ENCODE results near the gene WDR36.

WDR36 gene

GRCh38 chr5:111126896-111127295, 34.7 kb downstream of the WDR36 start:
- Histone ChIP-seq H3K9me3 (replicated peaks; ENCODE audit: low read length) (no peaks in the 10 kb centered on the region), H3K4me1 (ENCODE audit: control insufficient read depth, insufficient read depth, low read length) (peaks cover 29% of the 10 kb centered on the region), H3K4me3 (ENCODE audit: low read length) (no peak overlapping the region), H3K27me3 (ENCODE audit: control insufficient read depth, insufficient read depth, low read length) (no peaks in the 10 kb centered on the region), H3K4me2 (ENCODE audit: low read length) (no peak overlapping the region), H3K36me3 (ENCODE audit: insufficient read depth, low read length) (peaks cover 43% of the 10 kb centered on the region), H3K9ac (ENCODE audit: low read depth, low read length) (no peak overlapping the region)

- H3K36me3 ChIP-seq (ENCODE audit: insufficient read depth, low read length) = peaks cover 36% of the 10 kb centered on the region
- H3K9me3 ChIP-seq (replicated peaks; ENCODE audit: low read length) = no peaks in the 10 kb centered on the region
Observed at GRCh38 chr5:111127453-111128195, 35.5 kb downstream of the WDR36 start.

GRCh38 chr5:111129938-111130337, 37.8 kb downstream of the WDR36 start:
- no peak overlapping the region for H3K4me2 ChIP-seq (ENCODE audit: low read length)
- peak overlapping the region; percentile 40 for H3K4me3 ChIP-seq (ENCODE audit: low read length)
- H3K9ac ChIP-seq (ENCODE audit: low read depth, low read length) = no peak overlapping the region
- peaks cover 27% of the 10 kb centered on the region for H3K36me3 ChIP-seq (ENCODE audit: insufficient read depth, low read length)
- H3K4me1 ChIP-seq (ENCODE audit: control insufficient read depth, insufficient read depth, low read length) = peaks cover 42% of the 10 kb centered on the region
- no peaks in the 10 kb centered on the region for H3K27me3 ChIP-seq (ENCODE audit: control insufficient read depth, insufficient read depth, low read length)
- H3K9me3 ChIP-seq (replicated peaks; ENCODE audit: low read length) = no peaks in the 10 kb centered on the region

More at GRCh38 chr5:111127453-111128195, 35.5 kb downstream of the WDR36 start:
- no peak overlapping the region for H3K4me2 ChIP-seq (ENCODE audit: low read length)
- H3K9ac ChIP-seq (ENCODE audit: low read depth, low read length) = no peak overlapping the region
- no peaks in the 10 kb centered on the region for H3K27me3 ChIP-seq (ENCODE audit: control insufficient read depth, insufficient read depth, low read length)
- H3K4me1 ChIP-seq (ENCODE audit: control insufficient read depth, insufficient read depth, low read length) = peaks cover 35% of the 10 kb centered on the region
- H3K4me3 ChIP-seq (ENCODE audit: low read length) = no peak overlapping the region

GRCh38 chr5:111131356-111131755, 39.2 kb downstream of the WDR36 start:
- H3K9ac ChIP-seq (ENCODE audit: low read depth, low read length) = no peak overlapping the region
- no peaks in the 10 kb centered on the region for H3K9me3 ChIP-seq (replicated peaks; ENCODE audit: low read length)
- no peak overlapping the region for H3K4me3 ChIP-seq (ENCODE audit: low read length)
- no peaks in the 10 kb centered on the region for H3K27me3 ChIP-seq (ENCODE audit: control insufficient read depth, insufficient read depth, low read length)
- peaks cover 50% of the 10 kb centered on the region for H3K4me1 ChIP-seq (ENCODE audit: control insufficient read depth, insufficient read depth, low read length)
- peaks cover 15% of the 10 kb centered on the region for H3K36me3 ChIP-seq (ENCODE audit: insufficient read depth, low read length)
- H3K4me2 ChIP-seq (ENCODE audit: low read length) = no peak overlapping the region

- peaks cover 10% of the 10 kb centered on the region for H3K36me3 ChIP-seq (ENCODE audit: insufficient read depth, low read length)
- no peaks in the 10 kb centered on the region for H3K27me3 ChIP-seq (ENCODE audit: control insufficient read depth, insufficient read depth, low read length)
- H3K9ac ChIP-seq (ENCODE audit: low read depth, low read length) = no peak overlapping the region
- no peak overlapping the region for H3K4me2 ChIP-seq (ENCODE audit: low read length)
- no peak overlapping the region for H3K4me3 ChIP-seq (ENCODE audit: low read length)
- H3K4me1 ChIP-seq (ENCODE audit: control insufficient read depth, insufficient read depth, low read length) = peaks cover 52% of the 10 kb centered on the region
- no peaks in the 10 kb centered on the region for H3K9me3 ChIP-seq (replicated peaks; ENCODE audit: low read length)
Observed at GRCh38 chr5:111132076-111132475, 39.9 kb downstream of the WDR36 start.

- no peaks in the 10 kb centered on the region for H3K9me3 ChIP-seq (replicated peaks; ENCODE audit: low read length)
- H3K36me3 ChIP-seq (ENCODE audit: insufficient read depth, low read length) = peaks cover 4% of the 10 kb centered on the region
- no peak overlapping the region for H3K4me2 ChIP-seq (ENCODE audit: low read length)
- no peak overlapping the region for H3K9ac ChIP-seq (ENCODE audit: low read depth, low read length)
- no peaks in the 10 kb centered on the region for H3K27me3 ChIP-seq (ENCODE audit: control insufficient read depth, insufficient read depth, low read length)
- peaks cover 52% of the 10 kb centered on the region for H3K4me1 ChIP-seq (ENCODE audit: control insufficient read depth, insufficient read depth, low read length)
- no peak overlapping the region for H3K4me3 ChIP-seq (ENCODE audit: low read length)
Observed at GRCh38 chr5:111132731-111133435, 40.7 kb downstream of the WDR36 start.

GRCh38 chr5:111133436-111133751, 41.2 kb downstream of the WDR36 start:
- Histone ChIP-seq H3K36me3 (ENCODE audit: insufficient read depth, low read length) (peaks cover 4% of the 10 kb centered on the region), H3K4me2 (ENCODE audit: low read length) (no peak overlapping the region), H3K27me3 (ENCODE audit: control insufficient read depth, insufficient read depth, low read length) (no peaks in the 10 kb centered on the region), H3K4me3 (ENCODE audit: low read length) (no peak overlapping the region), H3K4me1 (ENCODE audit: control insufficient read depth, insufficient read depth, low read length) (peaks cover 52% of the 10 kb centered on the region), H3K9ac (ENCODE audit: low read depth, low read length) (no peak overlapping the region), H3K9me3 (replicated peaks; ENCODE audit: low read length) (no peaks in the 10 kb centered on the region)

- no peaks in the 10 kb centered on the region for H3K9me3 ChIP-seq (replicated peaks; ENCODE audit: low read length)
- peaks cover 2% of the 10 kb centered on the region for H3K36me3 ChIP-seq (ENCODE audit: insufficient read depth, low read length)
- H3K9ac ChIP-seq (ENCODE audit: low read depth, low read length) = no peak overlapping the region
- no peak overlapping the region for H3K4me2 ChIP-seq (ENCODE audit: low read length)
- H3K4me3 ChIP-seq (ENCODE audit: low read length) = no peak overlapping the region
- peaks cover 49% of the 10 kb centered on the region for H3K4me1 ChIP-seq (ENCODE audit: control insufficient read depth, insufficient read depth, low read length)
- H3K27me3 ChIP-seq (ENCODE audit: control insufficient read depth, insufficient read depth, low read length) = no peaks in the 10 kb centered on the region
Observed at GRCh38 chr5:111134087-111134486, 41.9 kb downstream of the WDR36 start.

- H3K36me3 ChIP-seq (ENCODE audit: insufficient read depth, low read length) = no peaks in the 10 kb centered on the region
- peaks cover 42% of the 10 kb centered on the region for H3K4me1 ChIP-seq (ENCODE audit: control insufficient read depth, insufficient read depth, low read length)
- H3K27me3 ChIP-seq (ENCODE audit: control insufficient read depth, insufficient read depth, low read length) = no peaks in the 10 kb centered on the region
- H3K9me3 ChIP-seq (replicated peaks; ENCODE audit: low read length) = no peaks in the 10 kb centered on the region
- H3K9ac ChIP-seq (ENCODE audit: low read depth, low read length) = no peak overlapping the region
- no peak overlapping the region for H3K4me2 ChIP-seq (ENCODE audit: low read length)
- H3K4me3 ChIP-seq (ENCODE audit: low read length) = no peak overlapping the region
Observed at GRCh38 chr5:111134864-111135263, 42.7 kb downstream of the WDR36 start.

- no peaks in the 10 kb centered on the region for H3K36me3 ChIP-seq (ENCODE audit: insufficient read depth, low read length)
- no peak overlapping the region for H3K9ac ChIP-seq (ENCODE audit: low read depth, low read length)
- no peak overlapping the region for H3K4me2 ChIP-seq (ENCODE audit: low read length)
- peaks cover 38% of the 10 kb centered on the region for H3K4me1 ChIP-seq (ENCODE audit: control insufficient read depth, insufficient read depth, low read length)
- H3K4me3 ChIP-seq (ENCODE audit: low read length) = no peak overlapping the region
- no peaks in the 10 kb centered on the region for H3K9me3 ChIP-seq (replicated peaks; ENCODE audit: low read length)
- H3K27me3 ChIP-seq (ENCODE audit: control insufficient read depth, insufficient read depth, low read length) = no peaks in the 10 kb centered on the region
Observed at GRCh38 chr5:111135363-111135762, 43.2 kb downstream of the WDR36 start.

- Histone ChIP-seq H3K27me3 (ENCODE audit: control insufficient read depth, insufficient read depth, low read length) (no peaks in the 10 kb centered on the region), H3K9ac (ENCODE audit: low read depth, low read length) (no peak overlapping the region), H3K4me3 (ENCODE audit: low read length) (no peak overlapping the region), H3K36me3 (ENCODE audit: insufficient read depth, low read length) (no peaks in the 10 kb centered on the region), H3K4me2 (ENCODE audit: low read length) (peak overlapping the region; percentile 18), H3K9me3 (replicated peaks; ENCODE audit: low read length) (no peaks in the 10 kb centered on the region), H3K4me1 (ENCODE audit: control insufficient read depth, insufficient read depth, low read length) (peaks cover 32% of the 10 kb centered on the region)
Observed at GRCh38 chr5:111135946-111136345, 43.8 kb downstream of the WDR36 start.

GRCh38 chr5:111138096-111138495, 45.9 kb downstream of the WDR36 start:
- Histone ChIP-seq H3K9ac (ENCODE audit: low read depth, low read length) (no peak overlapping the region), H3K9me3 (replicated peaks; ENCODE audit: low read length) (no peaks in the 10 kb centered on the region), H3K27me3 (ENCODE audit: control insufficient read depth, insufficient read depth, low read length) (no peaks in the 10 kb centered on the region), H3K4me1 (ENCODE audit: control insufficient read depth, insufficient read depth, low read length) (peaks cover 17% of the 10 kb centered on the region), H3K4me2 (ENCODE audit: low read length) (no peak overlapping the region), H3K36me3 (ENCODE audit: insufficient read depth, low read length) (no peaks in the 10 kb centered on the region), H3K4me3 (ENCODE audit: low read length) (no peak overlapping the region)

All from skeletal muscle satellite cell (primary cell).